Measurements from ENCODE around the gene SLC6A12.

Gene SLC6A12

GRCh38 chr12:212715-213526, 1.0 kb downstream of the SLC6A12 start:
- no peak for DNase-seq

- DNase-seq: no peak
These were observed 1.6 kb downstream of the SLC6A12 start for GRCh38 chr12:212415-212714.

GRCh38 chr12:211639-212414, 2.1 kb downstream of the SLC6A12 start:
- no peak for DNase-seq

- DNase-seq: no peak
These were observed 2.9 kb downstream of the SLC6A12 start for GRCh38 chr12:211142-211465.

- DNase-seq: no peak
These were observed 3.4 kb downstream of the SLC6A12 start for GRCh38 chr12:210277-211141.

GRCh38 chr12:209851-210250, 4.1 kb downstream of the SLC6A12 start:
- DNase-seq: no peak

GRCh38 chr12:209246-209645, 4.7 kb downstream of the SLC6A12 start:
- no peak for DNase-seq

- no peak for DNase-seq
These were observed 5.1 kb downstream of the SLC6A12 start for GRCh38 chr12:208813-209212.

- no peak for DNase-seq
These were observed 6.2 kb downstream of the SLC6A12 start for GRCh38 chr12:207804-208203.

- DNase-seq: no peak
These were observed 7.1 kb downstream of the SLC6A12 start for GRCh38 chr12:206746-207440.

- no peak for DNase-seq
These were observed 8.9 kb downstream of the SLC6A12 start for GRCh38 chr12:205026-205425.

GRCh38 chr12:204261-204678, 9.7 kb downstream of the SLC6A12 start:
- no peak for DNase-seq

- DNase-seq: no peak
These were observed 10.3 kb downstream of the SLC6A12 start for GRCh38 chr12:203462-204260.

GRCh38 chr12:203074-203461, 10.9 kb downstream of the SLC6A12 start:
- no peak for DNase-seq

- no peak for DNase-seq
These were observed 11.8 kb downstream of the SLC6A12 start for GRCh38 chr12:202081-202731.

GRCh38 chr12:201361-201760, 12.6 kb downstream of the SLC6A12 start:
- DNase-seq: no peak

- no peak for DNase-seq
These were observed 15.3 kb downstream of the SLC6A12 start for GRCh38 chr12:198705-199104.

- no peak for DNase-seq
These were observed 15.9 kb downstream of the SLC6A12 start for GRCh38 chr12:197911-198695.

GRCh38 chr12:197347-197746, 16.6 kb downstream of the SLC6A12 start:
- no peak for DNase-seq

GRCh38 chr12:196436-196835, 17.5 kb downstream of the SLC6A12 start:
- DNase-seq: no peak

GRCh38 chr12:195951-196350, 18.0 kb downstream of the SLC6A12 start:
- no peak for DNase-seq
